Mesenchymal stem cell (in vitro differentiated cells and primary cell): ENCODE results near the gene SCNN1A.
A peak's percentile ranks its signal among the peaks of the same experiment; 100 is the strongest.

Source experiments
- DNase-seq: peaks from one replicate; pipeline ENCODE4 v3.0.0-alpha.2; 2013
- H2AFZ ChIP-seq: one replicate; pipeline ENCODE4 v1.6.1; 2013; ENCODE audit warnings: low read depth, mild to moderate bottlenecking, control low read depth, inconsistent platforms, low read length, moderate library complexity
- H2AK5ac ChIP-seq: 2 replicates; pipeline ENCODE4 v1.6.1; 2013; ENCODE audit warnings: low read length, moderate library complexity, mild to moderate bottlenecking, inconsistent platforms; ENCODE audit not compliant: severe bottlenecking
- H2BK120ac ChIP-seq: one replicate; pipeline ENCODE4 v1.6.1; 2013; ENCODE audit warnings: low read depth, mild to moderate bottlenecking, inconsistent platforms, low read length, moderate library complexity
- H2BK12ac ChIP-seq, 2 experiments: one replicate each; pipeline ENCODE4 v1.6.1; 2013; ENCODE audit warnings: inconsistent platforms in 2 of 2, low read length in 2 of 2, mild to moderate bottlenecking in 2 of 2, moderate library complexity in 2 of 2, control low read depth in 1 of 2
- H2BK15ac ChIP-seq: one replicate; pipeline ENCODE4 v1.6.1; 2013; ENCODE audit warnings: mild to moderate bottlenecking, low read depth, inconsistent platforms; ENCODE audit not compliant: poor library complexity, severe bottlenecking
- H2BK5ac ChIP-seq: 2 replicates; pipeline ENCODE4 v1.6.1; 2013; ENCODE audit warnings: low read depth, mild to moderate bottlenecking, low read length, control low read depth, inconsistent platforms; ENCODE audit not compliant: poor library complexity, severe bottlenecking
- H3K14ac ChIP-seq, 2 experiments: one replicate each; pipeline ENCODE4 v1.6.1; 2013; ENCODE audit warnings: inconsistent platforms in 2 of 2, low read length in 2 of 2, control low read depth in 1 of 2, mild to moderate bottlenecking in 1 of 2, moderate library complexity in 1 of 2
- H3K18ac ChIP-seq, 2 experiments: one replicate each; pipeline ENCODE4 v1.6.1; 2013; ENCODE audit warnings: inconsistent platforms in 2 of 2, low read length in 2 of 2, control low read depth in 1 of 2, low read depth in 1 of 2, mild to moderate bottlenecking in 1 of 2
- H3K23ac ChIP-seq, 2 experiments: one replicate each; pipeline ENCODE4 v1.6.1; 2013; ENCODE audit warnings: inconsistent platforms in 2 of 2, low read length in 2 of 2, mild to moderate bottlenecking in 2 of 2, moderate library complexity in 2 of 2, control low read depth in 1 of 2
- H3K27ac ChIP-seq: 2 replicates; pipeline ENCODE4 v1.5.1; 2013; ENCODE audit warnings: mild to moderate bottlenecking, moderate library complexity, low read length, control low read depth, inconsistent platforms; ENCODE audit not compliant: poor library complexity, severe bottlenecking
- H3K27me3 ChIP-seq, 2 experiments: 2 replicates each; pipeline versions ENCODE4 v1.6.1 to v1.7.0; 2013; ENCODE audit warnings: low read length in 2 of 2, mild to moderate bottlenecking in 2 of 2, moderate library complexity in 2 of 2, control low read depth in 1 of 2, inconsistent platforms in 1 of 2; ENCODE audit not compliant: control insufficient read depth in 1 of 2, insufficient read depth in 1 of 2
- H3K36me3 ChIP-seq, 2 experiments: 2 replicates each; pipeline versions ENCODE4 v1.6.1 to v1.7.0; 2013; ENCODE audit warnings: low read length in 2 of 2, control low read depth in 1 of 2, inconsistent platforms in 1 of 2, low read depth in 1 of 2, mild to moderate bottlenecking in 1 of 2; ENCODE audit not compliant: insufficient read depth in 2 of 2, control insufficient read depth in 1 of 2
- H3K4ac ChIP-seq, 2 experiments: one replicate each; pipeline ENCODE4 v1.6.1; 2013; ENCODE audit warnings: inconsistent platforms in 2 of 2, low read length in 2 of 2, mild to moderate bottlenecking in 2 of 2, moderate library complexity in 2 of 2, control low read depth in 1 of 2, low read depth in 1 of 2
- H3K4me1 ChIP-seq: 2 replicates; pipeline ENCODE4 v1.6.1; 2013; ENCODE audit warnings: low read depth, low read length, control low read depth; ENCODE audit not compliant: control insufficient read depth, insufficient read depth
- H3K4me2 ChIP-seq: 2 replicates; pipeline ENCODE4 v1.6.1; 2013; ENCODE audit warnings: low read length, mild to moderate bottlenecking, inconsistent platforms; ENCODE audit not compliant: poor library complexity, severe bottlenecking
- H3K4me3 ChIP-seq, 2 experiments: 2 replicates each; pipeline versions ENCODE4 v1.5.1 to v1.7.0; 2013; ENCODE audit warnings: low read length in 2 of 2, mild to moderate bottlenecking in 2 of 2, control low read depth in 1 of 2, low read depth in 1 of 2; ENCODE audit not compliant: insufficient read depth in 1 of 2
- H3K79me1 ChIP-seq: replicated peaks from 2 replicates; pipeline ENCODE4 v1.6.1; 2013; ENCODE audit warnings: mild to moderate bottlenecking, control low read depth, low read length, inconsistent platforms; ENCODE audit not compliant: poor library complexity, severe bottlenecking
- H3K9ac ChIP-seq: 2 replicates; pipeline ENCODE4 v1.7.0; 2013; ENCODE audit warnings: mild to moderate bottlenecking, low read length, moderate library complexity
- H3K9me3 ChIP-seq: 2 replicates; pipeline ENCODE4 v1.7.0; 2013; ENCODE audit warnings: mild to moderate bottlenecking, low read length; ENCODE audit not compliant: control insufficient read depth
- H4K8ac ChIP-seq: one replicate; pipeline ENCODE4 v1.6.1; 2013; ENCODE audit warnings: inconsistent platforms, mild to moderate bottlenecking, low read length, moderate library complexity
- H4K91ac ChIP-seq: one replicate; pipeline ENCODE4 v1.6.1; 2013; ENCODE audit warnings: mild to moderate bottlenecking, low read length, inconsistent platforms
- WGBS: methylation state at CpG from one replicate; pipeline ENCODE4 v1.1.7; 2013; ENCODE audit warnings: mixed read lengths; 5-methylcytosine and 5-hydroxymethylcytosine counted together

SCNN1A gene

DNA sequence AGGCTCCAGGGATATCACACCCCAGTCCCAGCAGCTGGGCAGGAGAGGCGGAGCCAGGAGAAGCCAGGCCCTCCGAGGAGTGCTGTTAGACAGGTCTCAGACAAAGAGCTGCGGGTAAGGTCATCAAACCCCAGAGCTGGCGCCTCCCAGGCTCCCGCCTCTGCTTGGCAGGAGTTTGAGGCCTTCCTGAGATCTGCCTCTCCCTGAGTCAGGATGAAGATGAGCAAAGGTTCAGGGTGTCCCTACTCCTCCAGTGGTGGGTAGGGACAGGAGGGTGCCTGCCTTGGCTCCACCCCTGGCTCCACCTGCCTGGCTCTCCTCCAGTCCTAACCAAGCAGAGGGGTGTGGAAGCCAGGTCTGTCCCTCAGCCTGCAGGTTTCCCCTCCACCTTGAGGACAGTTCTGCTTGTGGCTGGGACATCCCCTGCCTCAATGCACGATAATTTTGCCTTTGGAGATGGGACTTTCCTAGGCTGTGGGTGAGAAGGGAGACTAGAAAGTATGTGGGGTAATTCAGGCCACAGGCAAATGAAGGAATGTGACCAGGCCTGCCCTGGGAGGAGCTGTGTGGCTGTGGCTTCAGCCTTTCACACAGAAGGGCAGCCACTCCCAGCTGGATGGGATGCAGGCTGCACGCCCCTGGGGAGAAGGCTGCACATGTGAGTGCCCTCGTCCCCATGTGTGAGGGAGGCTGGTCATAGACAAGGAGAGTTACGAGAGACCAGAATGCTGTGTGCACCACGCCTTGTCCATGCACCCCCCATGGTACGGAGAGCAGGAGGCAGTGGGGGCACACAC, 62.6 kb downstream of the SCNN1A start:
- peak; percentile 63 for DNase-seq
- Histone ChIP-seq H3K79me1 (no peaks in the 10 kb centered on the region), H2BK5ac (no peak overlapping the region), H3K4ac (peak overlapping the region in 1 of 2 experiments; percentile 24), H3K4me2 (no peak overlapping the region), H3K4me1 (peaks cover 29% of the 10 kb centered on the region), H3K14ac (peak overlapping the region in 1 of 2 experiments; percentile 22), H3K9ac (no peak overlapping the region), H2AFZ (no peak overlapping the region), H3K27ac (no peak overlapping the region), H4K8ac (peak overlapping the region; percentile 33), H3K9me3 (no peaks in the 10 kb centered on the region), H3K23ac (no peak overlapping the region), H2AK5ac (no peak overlapping the region), H3K18ac (peak overlapping the region in 1 of 2 experiments; percentile 1), H3K36me3 (no peaks in the 10 kb centered on the region), H2BK15ac (peak overlapping the region; percentile 19), H4K91ac (peak overlapping the region; percentile 92), H2BK120ac (no peak overlapping the region), H3K27me3 (peaks cover 16 to 30% of the 10 kb centered on the region in 2 experiments), H2BK12ac (peak overlapping the region; percentile 8 to 40), H3K4me3 (no peak overlapping the region)
- WGBS = 73% methylated on average over 11 of the region's 11 CpGs

DNA sequence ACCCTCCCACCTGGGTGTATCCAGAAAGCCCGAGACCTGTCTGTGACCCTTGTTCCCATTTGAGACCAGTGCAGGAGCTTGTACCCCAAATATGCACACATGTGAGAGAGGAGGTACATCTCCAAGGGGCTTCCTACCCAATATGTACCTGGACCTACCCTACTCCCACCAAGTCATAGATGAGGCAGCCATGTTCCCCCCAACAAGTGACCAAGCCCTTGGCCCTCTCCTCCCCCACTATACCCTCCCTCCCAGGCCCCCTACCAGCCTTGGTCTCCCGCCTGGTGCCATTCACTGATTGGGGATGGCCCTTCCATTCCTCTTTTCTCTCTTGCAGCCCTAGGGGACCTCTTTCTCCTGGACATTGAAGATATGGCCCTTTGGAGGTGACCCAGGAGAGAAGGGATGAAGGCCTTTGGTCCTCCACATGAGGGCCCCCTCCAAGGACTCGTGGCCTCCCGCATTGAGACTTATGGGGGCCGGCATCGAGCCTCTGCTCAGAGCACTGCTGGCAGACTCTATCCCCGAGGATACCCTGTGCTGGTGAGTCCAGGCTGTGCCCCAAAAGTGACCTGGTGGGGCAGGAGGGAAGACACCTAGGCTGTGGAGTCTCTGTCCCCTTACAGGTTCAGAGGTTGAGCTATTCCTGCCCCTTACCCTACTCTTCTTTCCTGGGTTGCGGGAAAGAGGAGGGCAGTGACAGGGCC, 63.4 kb downstream of the SCNN1A start:
- no peak overlapping the region for H3K4me2 ChIP-seq
- no peak overlapping the region for H2AK5ac ChIP-seq
- H2AFZ ChIP-seq = no peak overlapping the region
- H2BK12ac ChIP-seq = no peak overlapping the region
- no peak overlapping the region for H2BK120ac ChIP-seq
- no peaks in the 10 kb centered on the region for H3K9me3 ChIP-seq
- no peak for DNase-seq
- H3K18ac ChIP-seq = no peak overlapping the region
- no peak overlapping the region for H3K14ac ChIP-seq
- peaks cover 29% of the 10 kb centered on the region for H3K4me1 ChIP-seq
- H3K4me3 ChIP-seq = no peak overlapping the region
- H3K4ac ChIP-seq = no peak overlapping the region
- H2BK5ac ChIP-seq = no peak overlapping the region
- H3K27ac ChIP-seq = no peak overlapping the region
- 85% methylated on average over 7 of the region's 8 CpGs for WGBS
- H4K8ac ChIP-seq = no peak overlapping the region
- no peak overlapping the region for H3K9ac ChIP-seq
- no peak overlapping the region for H2BK15ac ChIP-seq
- H4K91ac ChIP-seq = no peak overlapping the region
- H3K79me1 ChIP-seq = no peaks in the 10 kb centered on the region
- no peaks in the 10 kb centered on the region for H3K36me3 ChIP-seq
- H3K27me3 ChIP-seq = peaks cover 16 to 36% of the 10 kb centered on the region in 2 experiments
- no peak overlapping the region for H3K23ac ChIP-seq

DNA sequence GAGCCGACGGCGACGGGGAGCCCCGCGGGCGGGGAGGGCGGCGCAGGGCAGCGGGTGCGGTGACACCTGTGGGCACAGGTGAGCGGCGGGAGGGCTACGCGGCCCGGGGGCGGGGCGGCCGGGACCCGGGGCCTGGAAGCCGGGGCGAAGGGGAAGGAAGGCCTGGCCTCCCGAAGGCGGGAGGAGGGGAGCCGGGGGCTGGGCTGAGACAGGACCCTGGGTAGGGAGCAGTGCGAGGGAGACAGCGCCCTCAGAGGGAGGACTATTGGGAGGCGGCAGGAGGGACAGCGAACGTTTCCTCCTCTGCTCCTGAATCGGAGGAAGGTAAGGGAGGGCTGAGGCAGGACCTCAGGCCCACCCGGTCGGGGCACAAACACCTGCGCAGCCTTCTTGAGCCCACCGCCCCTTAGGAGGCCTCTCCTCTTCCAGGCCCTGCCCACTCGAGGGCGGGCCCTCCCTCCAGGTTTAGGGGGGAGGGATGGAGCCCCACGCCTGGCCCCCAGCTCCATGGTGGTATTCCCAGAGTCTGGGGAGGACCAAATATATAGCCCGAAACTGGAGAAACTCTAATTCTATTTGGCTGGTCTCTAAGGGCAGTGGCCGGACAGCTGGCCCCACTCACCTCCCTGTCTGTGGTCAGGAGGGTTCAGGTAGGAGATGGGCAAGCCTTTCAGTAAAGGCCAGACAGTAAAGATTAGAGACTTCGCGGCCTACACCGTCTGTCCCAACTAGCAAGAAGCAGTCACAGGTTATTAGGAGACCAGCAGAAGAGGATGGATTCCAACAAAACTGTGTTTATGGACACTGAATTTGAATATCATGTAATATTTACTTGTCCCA, 64.4 kb downstream of the SCNN1A start:
- Histone ChIP-seq H2BK12ac (peak overlapping the region; percentile 33 to 52), H2AK5ac (no peak overlapping the region), H3K9me3 (no peaks in the 10 kb centered on the region), H4K8ac (no peak overlapping the region), H3K36me3 (no peaks in the 10 kb centered on the region), H3K4me3 (peak overlapping the region in 1 of 2 experiments; percentile 53), H3K23ac (no peak overlapping the region), H2AFZ (no peak overlapping the region), H3K4me1 (peaks cover 29% of the 10 kb centered on the region), H3K27ac (no peak overlapping the region), H3K4ac (no peak overlapping the region), H3K18ac (peak overlapping the region in 1 of 2 experiments; percentile 68), H3K9ac (no peak overlapping the region), H2BK15ac (peak overlapping the region; percentile 50), H3K14ac (peak overlapping the region in 1 of 2 experiments; percentile 21), H2BK120ac (no peak overlapping the region), H3K27me3 (peaks cover 16 to 42% of the 10 kb centered on the region in 2 experiments), H3K4me2 (peak overlapping the region; percentile 93), H2BK5ac (no peak overlapping the region), H4K91ac (no peak overlapping the region), H3K79me1 (no peaks in the 10 kb centered on the region)
- no peak for DNase-seq
- WGBS = 20% methylated on average over 37 of the region's 43 CpGs
